Germinal center (tissue), 1 donor: Measurements from ENCODE around the gene BRCA1.
"Not testable (repeated sequence)": the region's sequence is repeated elsewhere in the genome, so short reads cannot be mapped to it uniquely, and the experiment has no call there.

Source experiments
- DNase-seq: peaks from one replicate; pipeline ENCODE4 v3.0.0; 2012; ENCODE audit warnings: mixed read lengths, low spot score

Gene BRCA1

GRCh38 chr17:43134774-43135453 lies 9.8 kb upstream of the BRCA1 start:
- DNase-seq: no peak

DNA sequence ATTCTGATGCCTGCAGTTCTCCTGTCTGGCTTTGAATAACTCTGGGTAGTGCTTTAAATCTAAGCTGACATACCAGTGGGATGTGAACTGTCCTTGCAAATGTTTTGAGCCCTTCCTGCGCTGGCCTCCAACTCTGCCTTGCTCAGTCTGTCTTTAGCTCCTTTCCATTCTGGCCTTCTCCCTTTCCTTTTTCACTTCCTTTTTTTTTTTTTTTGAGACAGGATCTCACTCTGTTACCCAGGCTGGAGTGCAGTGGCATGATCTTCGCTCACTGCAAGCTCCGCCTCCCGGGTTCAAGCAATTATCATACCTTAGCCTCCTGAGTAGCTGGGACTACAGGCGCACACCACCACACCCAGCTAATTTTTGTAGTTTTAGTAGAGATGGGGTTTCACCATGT lies 8.3 kb upstream of the BRCA1 start:
- DNase-seq: not testable (repeated sequence)

DNA sequence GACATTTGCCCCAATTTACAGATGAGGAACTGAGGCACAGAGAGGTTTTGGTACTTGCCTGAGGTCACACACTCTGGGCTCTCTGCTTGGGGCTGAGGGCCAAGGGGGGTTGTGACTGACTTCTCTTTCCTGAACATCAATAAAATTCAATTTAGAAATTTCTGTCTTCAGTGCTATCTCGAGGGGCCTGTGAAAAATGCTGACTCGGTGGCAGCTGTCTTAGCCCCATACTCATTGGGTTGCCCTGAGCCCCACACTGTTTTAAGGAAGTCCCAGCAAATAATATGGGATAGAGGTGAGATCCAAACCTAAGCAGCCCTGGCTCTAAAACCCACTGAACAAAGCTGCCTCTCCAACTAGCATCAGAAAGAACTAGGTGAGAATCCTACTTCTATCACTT lies 7.0 kb upstream of the BRCA1 start:
- DNase-seq: no peak

- no peak for DNase-seq
Observed at GRCh38 chr17:43129671-43130010, 4.5 kb upstream of the BRCA1 start.

- DNase-seq: not testable (repeated sequence)
Observed at GRCh38 chr17:43127333-43127876, 2.2 kb upstream of the BRCA1 start.

GRCh38 chr17:43126911-43127290 lies 1.7 kb upstream of the BRCA1 start:
- DNase-seq: no peak

DNA sequence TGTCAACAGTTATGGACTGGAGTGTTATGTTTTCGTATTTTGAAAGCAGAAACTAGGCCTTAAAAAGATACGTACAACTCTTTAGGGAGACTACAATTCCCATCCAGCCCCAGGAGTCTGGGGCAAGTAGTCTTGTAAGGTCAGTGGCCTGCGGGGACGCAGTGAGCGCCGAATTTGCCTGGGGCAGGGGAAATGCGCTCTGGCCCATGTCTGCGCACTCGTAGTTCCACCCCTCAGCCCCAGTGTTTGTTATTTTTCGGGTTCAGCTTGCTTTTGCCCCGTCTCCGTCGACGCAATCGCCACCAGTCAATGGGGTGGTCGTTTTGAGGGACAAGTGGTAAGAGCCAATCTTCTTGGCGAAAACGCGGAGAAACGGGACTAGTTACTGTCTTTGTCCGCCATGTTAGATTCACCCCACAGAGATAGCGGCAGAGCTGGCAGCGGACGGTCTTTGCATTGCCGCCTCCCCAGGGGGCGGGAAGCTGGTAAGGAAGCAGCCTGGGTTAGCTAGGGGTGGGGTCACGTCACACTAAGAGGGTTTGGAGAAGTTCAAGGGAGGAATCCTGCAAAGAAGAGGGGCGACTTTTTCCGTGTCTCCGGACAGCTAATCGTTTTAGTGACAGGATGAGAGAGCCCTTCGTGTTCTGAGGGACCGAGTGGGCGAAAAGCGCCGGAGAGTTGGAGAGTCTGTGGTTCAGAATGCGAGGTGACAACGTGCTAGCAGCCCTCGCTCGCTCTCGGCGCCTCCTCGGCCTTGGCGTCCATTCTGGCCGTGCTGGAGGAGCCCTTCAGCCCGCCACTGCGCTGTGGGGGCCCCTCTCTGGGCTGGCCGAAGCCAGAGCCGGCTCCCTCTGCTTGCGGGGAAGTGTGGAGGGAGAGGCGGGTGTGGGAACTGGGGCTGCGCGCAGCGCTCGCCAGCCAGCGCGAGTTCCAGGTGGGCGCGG lies 1.1 kb upstream of the BRCA1 start:
- DNase-seq: no peak

DNA sequence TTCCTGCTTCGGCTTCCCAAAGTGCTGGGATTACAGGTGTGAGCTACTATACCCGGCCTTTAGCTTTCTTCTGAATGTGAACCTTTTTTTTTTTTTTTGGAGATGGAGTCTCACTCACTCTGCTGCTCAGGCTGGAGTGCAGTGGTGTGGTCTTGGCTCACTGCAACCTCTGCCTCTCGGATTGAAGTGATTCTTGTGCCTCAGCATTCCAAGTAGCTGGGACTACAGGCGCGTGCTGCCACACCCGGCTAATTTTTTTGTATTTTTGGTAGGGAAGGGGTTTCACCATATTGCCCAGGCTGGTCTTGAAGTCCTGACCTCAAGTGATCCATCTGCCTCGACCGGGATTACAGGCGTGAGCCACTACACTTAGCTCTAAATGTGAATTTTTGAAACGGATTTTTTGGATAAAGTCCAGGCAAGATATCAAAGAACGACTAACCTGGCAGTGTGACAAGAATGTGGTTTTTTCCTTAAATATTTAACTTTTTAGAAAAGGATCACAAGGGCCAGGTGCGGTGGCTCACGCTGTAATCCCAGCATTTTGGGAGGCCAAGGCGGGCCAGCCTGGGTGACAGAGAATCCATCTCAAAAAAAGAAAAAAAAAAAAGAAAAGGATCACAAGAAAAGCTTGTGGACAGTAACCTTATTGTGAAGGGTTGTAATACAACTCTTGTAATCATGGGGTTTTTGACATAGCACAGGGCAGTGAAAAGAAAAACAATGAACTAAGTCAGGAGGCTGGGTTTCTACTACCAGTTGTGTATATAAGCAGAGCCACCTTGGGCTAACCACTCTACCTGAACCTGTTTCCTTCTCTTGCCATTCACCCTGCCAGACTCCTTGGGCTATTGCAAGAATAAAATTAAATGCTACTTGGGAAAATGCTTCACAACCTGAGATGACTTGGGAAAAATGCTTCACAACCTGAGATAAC lies 6.2 kb downstream of the BRCA1 start:
- no peak for DNase-seq

GRCh38 chr17:43114151-43114552 lies 11.0 kb downstream of the BRCA1 start:
- DNase-seq: no peak

GRCh38 chr17:43106552-43106951 lies 18.6 kb downstream of the BRCA1 start:
- DNase-seq: no peak

DNA sequence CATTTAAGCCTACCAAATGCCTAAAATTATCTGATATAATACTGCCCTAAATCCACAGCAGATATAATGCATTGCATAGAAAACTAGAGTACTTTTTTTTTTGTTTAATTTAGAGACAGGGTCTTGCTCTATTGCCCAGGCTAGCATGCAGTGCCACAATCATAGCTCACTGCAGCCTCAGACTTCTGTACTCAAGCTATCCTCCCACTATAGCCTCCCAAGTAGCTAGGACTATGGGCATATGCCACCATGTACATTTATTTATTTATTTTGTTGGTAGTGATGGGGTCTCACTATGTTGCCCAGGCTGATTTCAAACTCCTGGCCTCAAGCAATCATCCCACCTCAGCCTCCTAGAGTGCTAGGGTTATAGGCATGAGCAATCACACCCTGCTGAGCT lies 20.0 kb downstream of the BRCA1 start:
- DNase-seq: no peak

DNA sequence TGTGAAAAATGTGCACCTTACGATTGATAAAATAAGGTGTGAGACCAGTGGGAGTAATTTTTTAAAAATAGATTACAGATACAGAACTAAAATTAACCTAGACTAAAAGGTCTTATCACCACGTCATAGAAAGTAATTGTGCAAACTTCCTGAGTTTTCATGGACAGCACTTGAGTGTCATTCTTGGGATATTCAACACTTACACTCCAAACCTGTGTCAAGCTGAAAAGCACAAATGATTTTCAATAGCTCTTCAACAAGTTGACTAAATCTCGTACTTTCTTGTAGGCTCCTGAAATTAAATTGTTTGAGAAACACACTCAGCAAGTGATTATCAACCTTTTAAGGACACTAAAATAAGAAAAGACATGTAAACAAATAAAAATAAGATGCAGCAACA lies 20.5 kb downstream of the BRCA1 start:
- DNase-seq: no peak

GRCh38 chr17:43095364-43095763 lies 29.8 kb downstream of the BRCA1 start:
- DNase-seq: not testable (repeated sequence)

- no peak for DNase-seq
Observed at GRCh38 chr17:43094129-43094835, 30.9 kb downstream of the BRCA1 start.

- no peak for DNase-seq
Observed at GRCh38 chr17:43092901-43093300, 32.3 kb downstream of the BRCA1 start.

DNA sequence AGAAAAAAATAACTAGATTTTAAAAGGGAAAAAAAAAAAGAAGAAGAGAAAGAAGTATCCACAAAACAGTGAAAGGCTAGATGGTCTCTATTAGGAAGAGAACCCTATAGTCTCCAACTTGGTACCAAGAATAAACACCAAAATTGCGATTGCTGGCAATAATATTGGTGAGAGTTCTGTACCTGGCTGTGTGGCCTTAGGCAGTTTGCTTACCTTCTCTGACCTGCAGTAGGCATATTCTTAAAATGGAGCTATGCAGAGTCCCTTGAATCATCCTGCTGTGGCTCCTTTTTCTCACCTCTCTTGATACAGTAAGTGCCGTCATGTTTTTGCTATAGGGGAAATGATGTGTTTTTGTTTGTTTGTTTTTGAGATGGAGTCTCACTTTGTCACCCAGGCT lies 35.1 kb downstream of the BRCA1 start:
- DNase-seq: no peak

DNA sequence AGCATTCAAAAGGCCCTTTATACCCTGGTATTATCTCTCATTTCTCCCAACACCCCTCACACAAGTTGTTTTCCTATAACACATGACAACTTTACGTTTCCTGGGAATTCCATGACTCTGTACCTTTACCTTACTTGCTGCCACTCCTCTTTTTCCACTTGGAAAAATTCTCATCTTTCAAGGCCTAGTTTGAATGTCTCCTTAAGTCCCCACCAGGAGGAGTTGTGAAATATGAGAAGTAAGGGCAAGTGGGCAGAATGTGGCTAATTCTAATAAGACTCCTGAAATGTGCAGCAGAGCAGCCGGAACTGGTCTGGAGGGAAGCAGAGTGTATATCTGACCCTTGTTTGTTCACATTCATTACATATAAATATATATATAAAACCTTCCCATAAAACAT lies 39.7 kb downstream of the BRCA1 start:
- no peak for DNase-seq

GRCh38 chr17:43079641-43080302 lies 45.4 kb downstream of the BRCA1 start:
- DNase-seq: no peak

DNA sequence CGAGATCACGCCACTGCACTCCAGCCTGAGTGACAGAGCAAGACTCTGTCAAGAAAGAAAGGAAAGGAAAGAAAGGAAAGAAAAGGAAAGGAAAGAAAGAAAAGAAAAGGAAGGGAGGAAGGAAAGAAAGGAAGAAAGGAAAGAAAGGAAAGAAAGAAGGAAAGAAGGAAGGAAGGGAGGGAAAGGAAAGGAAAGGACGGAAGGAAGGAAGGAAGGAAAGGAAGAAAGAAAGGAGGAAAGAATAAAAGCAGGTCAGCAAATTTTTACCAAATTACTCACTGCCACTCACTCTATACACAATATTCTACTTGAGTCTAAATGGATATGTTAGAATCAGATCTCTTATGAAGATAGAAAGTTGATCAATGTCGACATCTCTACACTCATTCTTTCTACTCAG lies 50.3 kb downstream of the BRCA1 start:
- DNase-seq: no peak

GRCh38 chr17:43070872-43071271 lies 54.3 kb downstream of the BRCA1 start:
- DNase-seq: no peak

DNA sequence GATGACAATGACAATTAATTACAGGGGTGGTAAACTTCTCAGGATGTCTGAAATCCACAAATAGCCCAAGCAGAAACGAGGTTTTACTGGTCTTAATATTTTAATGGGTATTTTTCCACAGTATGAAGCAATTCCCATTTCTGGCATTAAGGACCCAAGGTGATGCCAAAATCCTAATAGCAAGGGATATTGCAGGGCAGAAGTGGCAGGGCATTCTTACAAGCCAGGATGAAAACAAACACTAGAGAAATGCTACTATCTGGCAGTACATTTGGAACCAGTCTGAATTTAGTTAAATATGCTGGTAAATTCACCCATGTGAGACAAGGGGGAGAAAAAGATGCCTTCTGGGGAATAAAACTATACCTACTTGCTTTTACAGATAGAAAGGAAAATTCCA lies 54.9 kb downstream of the BRCA1 start:
- no peak for DNase-seq
